ENCODE measurements around the gene PSMD5. TPM values are rescaled to one million over a fixed set of nuclear protein-coding genes. Genes with fewer than 3 reads are reported as not detected.

Gene PSMD5
- polyA plus RNA-seq, 1 donor from 2014 or later = 11.7 TPM

- H3K4me2 ChIP-seq (ENCODE audit: low read length) = no peak overlapping the region
- H3K27ac ChIP-seq (ENCODE audit: low read length) = no peak overlapping the region
- H3K27me3 ChIP-seq (ENCODE audit: insufficient read depth, low read depth, low read length) = no peaks in the 10 kb centered on the region
- H3K79me2 ChIP-seq (replicated peaks; ENCODE audit: insufficient read depth, low read length) = no peaks in the 10 kb centered on the region
- H3K9ac ChIP-seq (ENCODE audit: low read length) = no peak overlapping the region
- H3F3A ChIP-seq (ENCODE audit: insufficient read depth, low read length, poor library complexity, severe bottlenecking) = no peaks in the 10 kb centered on the region
- no peak for TF ChIP-seq POLR2AphosphoS5 (IDR thresholded peaks at IDR 0.05)
- no peaks in the 10 kb centered on the region for H3K36me3 ChIP-seq (ENCODE audit: insufficient read depth, low read length)
- no peaks in the 10 kb centered on the region for H3K9me2 ChIP-seq (ENCODE audit: insufficient read depth, low read length)
- no peaks in the 10 kb centered on the region for H3K9me3 ChIP-seq (ENCODE audit: low read length)
- no peak overlapping the region for H2AFZ ChIP-seq (ENCODE audit: low read depth, low read length)
- no peak overlapping the region for H3K4me3 ChIP-seq (ENCODE audit: low read length)
- H4K20me1 ChIP-seq (ENCODE audit: insufficient read depth) = no peaks in the 10 kb centered on the region
These were observed 14.8 kb upstream of the PSMD5 start for GRCh38 chr9:120857481-120857880.

- Histone ChIP-seq H3K79me2 (replicated peaks; ENCODE audit: insufficient read depth, low read length) (no peaks in the 10 kb centered on the region), H3K27ac (ENCODE audit: low read length) (no peak overlapping the region), H3K27me3 (ENCODE audit: insufficient read depth, low read depth, low read length) (no peaks in the 10 kb centered on the region), H2AFZ (ENCODE audit: low read depth, low read length) (no peak overlapping the region), H3K4me3 (ENCODE audit: low read length) (no peak overlapping the region), H3K9ac (ENCODE audit: low read length) (no peak overlapping the region), H3K9me2 (ENCODE audit: insufficient read depth, low read length) (no peaks in the 10 kb centered on the region), H3K4me2 (ENCODE audit: low read length) (no peak overlapping the region), H4K20me1 (ENCODE audit: insufficient read depth) (no peaks in the 10 kb centered on the region), H3K36me3 (ENCODE audit: insufficient read depth, low read length) (no peaks in the 10 kb centered on the region), H3F3A (ENCODE audit: insufficient read depth, low read length, poor library complexity, severe bottlenecking) (no peaks in the 10 kb centered on the region), H3K9me3 (ENCODE audit: low read length) (no peaks in the 10 kb centered on the region)
- no peak for TF ChIP-seq EP300 (conservative IDR thresholded peaks at IDR 0.05; ENCODE audit: poor library complexity, severe bottlenecking)
- no peak for TF ChIP-seq POLR2AphosphoS5 (IDR thresholded peaks at IDR 0.05)
- TF ChIP-seq TAF1 (IDR thresholded peaks at IDR 0.05; ENCODE audit: low read depth) = no peak
These were observed 14.0 kb upstream of the PSMD5 start for GRCh38 chr9:120856700-120857099.

- Histone ChIP-seq H3K9me3 (ENCODE audit: low read length) (no peaks in the 10 kb centered on the region), H3K4me3 (ENCODE audit: low read length) (no peak overlapping the region), H4K20me1 (ENCODE audit: insufficient read depth) (no peaks in the 10 kb centered on the region), H3K27ac (ENCODE audit: low read length) (no peak overlapping the region), H3K79me2 (replicated peaks; ENCODE audit: insufficient read depth, low read length) (no peaks in the 10 kb centered on the region), H3K4me2 (ENCODE audit: low read length) (no peak overlapping the region), H3K36me3 (ENCODE audit: insufficient read depth, low read length) (no peaks in the 10 kb centered on the region), H3K9me2 (ENCODE audit: insufficient read depth, low read length) (no peaks in the 10 kb centered on the region), H3F3A (ENCODE audit: insufficient read depth, low read length, poor library complexity, severe bottlenecking) (no peaks in the 10 kb centered on the region), H3K27me3 (ENCODE audit: insufficient read depth, low read depth, low read length) (no peaks in the 10 kb centered on the region), H2AFZ (ENCODE audit: low read depth, low read length) (no peak overlapping the region), H3K9ac (ENCODE audit: low read length) (no peak overlapping the region)
- TF ChIP-seq SMC3 (conservative IDR thresholded peaks at IDR 0.05; ENCODE audit: poor library complexity) = no peak
- no peak for TF ChIP-seq CTCF (IDR thresholded peaks at IDR 0.05; ENCODE audit: poor library complexity, severe bottlenecking)
- TF ChIP-seq EZH2 (IDR thresholded peaks at IDR 0.05; ENCODE audit: borderline replicate concordance, insufficient read depth, low read length, poor library complexity, severe bottlenecking) = no peak
- no peak for TF ChIP-seq EP300 (conservative IDR thresholded peaks at IDR 0.05; ENCODE audit: poor library complexity, severe bottlenecking)
- no peak for TF ChIP-seq REST (IDR thresholded peaks at IDR 0.05; ENCODE audit: borderline replicate concordance)
- no peak for TF ChIP-seq RAD21 (conservative IDR thresholded peaks at IDR 0.05)
- no peak for TF ChIP-seq MXI1 (conservative IDR thresholded peaks at IDR 0.05; ENCODE audit: poor library complexity, severe bottlenecking)
- no peak for TF ChIP-seq POLR2AphosphoS5 (IDR thresholded peaks at IDR 0.05)
- TF ChIP-seq TAF1 (IDR thresholded peaks at IDR 0.05; ENCODE audit: low read depth) = no peak
These were observed 13.3 kb upstream of the PSMD5 start for GRCh38 chr9:120855827-120856670.
